Measurements from ENCODE around the gene COL12A1. TPM values are rescaled to one million over a fixed set of nuclear protein-coding genes. Genes with fewer than 3 reads are reported as not detected.

The COL12A1 gene
- total and polyA plus RNA-seq, 2 experiments from 2014 or later, result 0.39 to 6.3 TPM

DNA sequence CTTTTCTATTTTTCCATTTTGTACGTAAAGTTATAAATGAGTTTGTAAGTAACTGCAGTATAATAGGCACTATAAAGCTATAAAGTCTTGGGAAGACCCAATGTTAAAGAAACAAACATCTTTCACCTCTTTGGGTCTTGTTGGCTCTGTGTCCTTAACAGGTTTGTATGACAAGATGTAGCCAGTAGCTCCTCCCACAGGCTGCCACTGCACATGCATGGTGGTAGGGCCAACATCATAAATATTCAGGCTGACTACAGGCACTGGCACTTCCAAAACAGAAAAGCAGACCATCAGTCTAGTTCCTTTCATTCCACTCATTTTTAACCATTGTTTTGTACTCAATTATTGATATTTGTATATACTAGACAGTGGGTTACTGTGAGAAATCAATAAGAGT, 59.9 kb downstream of the COL12A1 start:
- Mint-ChIP-seq H3K36me3 (ENCODE audit: low read depth) (no peaks in the 10 kb centered on the region), H3K4me3 (no peak overlapping the region), H3K4me1 (no peaks in the 10 kb centered on the region), H3K27me3 (ENCODE audit: insufficient read depth, low read depth, poor library complexity) (no peaks in the 10 kb centered on the region), H3K9me3 (no peaks in the 10 kb centered on the region), H3K27ac (no peak overlapping the region)
- Histone ChIP-seq H3K27ac (ENCODE audit: low read depth) (no peak overlapping the region), H3K79me2 (replicated peaks; ENCODE audit: insufficient read depth) (no peaks in the 10 kb centered on the region), H2AFZ (no peak overlapping the region), H3K36me3 (ENCODE audit: insufficient read depth) (no peaks in the 10 kb centered on the region), H3K4me3 (no peak overlapping the region), H3K4me2 (no peak overlapping the region), H3K27me3 (ENCODE audit: insufficient read depth) (no peaks in the 10 kb centered on the region), H3F3A (replicated peaks; ENCODE audit: low read depth) (no peaks in the 10 kb centered on the region), H3K9me2 (ENCODE audit: insufficient read depth) (no peaks in the 10 kb centered on the region), H4K20me1 (replicated peaks; ENCODE audit: insufficient read depth) (no peaks in the 10 kb centered on the region), H3K4me1 (ENCODE audit: insufficient read depth) (no peaks in the 10 kb centered on the region)
- peak; percentile 26 for DNase-seq (ENCODE audit: low spot score)
- no peak for TF ChIP-seq CREB1 (CRISPR knock-in tag; IDR thresholded peaks at IDR 0.05; ENCODE audit: low read depth)
- TF ChIP-seq, protein P1, sequence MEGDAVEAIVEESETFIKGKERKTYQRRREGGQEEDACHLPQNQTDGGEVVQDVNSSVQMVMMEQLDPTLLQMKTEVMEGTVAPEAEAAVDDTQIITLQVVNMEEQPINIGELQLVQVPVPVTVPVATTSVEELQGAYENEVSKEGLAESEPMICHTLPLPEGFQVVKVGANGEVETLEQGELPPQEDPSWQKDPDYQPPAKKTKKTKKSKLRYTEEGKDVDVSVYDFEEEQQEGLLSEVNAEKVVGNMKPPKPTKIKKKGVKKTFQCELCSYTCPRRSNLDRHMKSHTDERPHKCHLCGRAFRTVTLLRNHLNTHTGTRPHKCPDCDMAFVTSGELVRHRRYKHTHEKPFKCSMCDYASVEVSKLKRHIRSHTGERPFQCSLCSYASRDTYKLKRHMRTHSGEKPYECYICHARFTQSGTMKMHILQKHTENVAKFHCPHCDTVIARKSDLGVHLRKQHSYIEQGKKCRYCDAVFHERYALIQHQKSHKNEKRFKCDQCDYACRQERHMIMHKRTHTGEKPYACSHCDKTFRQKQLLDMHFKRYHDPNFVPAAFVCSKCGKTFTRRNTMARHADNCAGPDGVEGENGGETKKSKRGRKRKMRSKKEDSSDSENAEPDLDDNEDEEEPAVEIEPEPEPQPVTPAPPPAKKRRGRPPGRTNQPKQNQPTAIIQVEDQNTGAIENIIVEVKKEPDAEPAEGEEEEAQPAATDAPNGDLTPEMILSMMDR (conservative IDR thresholded peaks at IDR 0.05; ENCODE audit: low read depth in 2 of 2), result peak; percentile 41 to 56
- ATAC-seq, result peak; percentile 64

DNA sequence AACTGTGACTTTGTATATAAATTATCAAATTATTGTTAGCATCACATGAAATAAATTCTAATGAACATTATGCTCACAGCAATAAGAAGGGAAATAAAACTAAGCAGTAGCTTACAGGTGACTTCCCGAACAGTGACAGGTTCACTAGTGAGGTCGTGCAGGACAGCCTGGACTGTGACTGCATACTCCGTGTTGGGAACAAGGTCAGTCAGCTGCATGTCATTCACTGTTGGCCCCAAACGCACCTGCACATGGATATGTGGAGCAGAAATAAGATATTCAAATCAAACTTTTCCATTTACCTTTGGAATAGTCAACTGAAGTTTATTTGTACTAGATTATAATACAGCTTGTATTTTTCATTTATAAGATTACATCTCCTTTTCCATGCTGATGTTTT, 60.6 kb downstream of the COL12A1 start:
- Histone ChIP-seq H4K20me1 (replicated peaks; ENCODE audit: insufficient read depth) (no peaks in the 10 kb centered on the region), H2AFZ (no peak overlapping the region), H3K4me3 (no peak overlapping the region), H3K4me1 (ENCODE audit: insufficient read depth) (no peaks in the 10 kb centered on the region), H3F3A (replicated peaks; ENCODE audit: low read depth) (no peaks in the 10 kb centered on the region), H3K36me3 (ENCODE audit: insufficient read depth) (no peaks in the 10 kb centered on the region), H3K27me3 (ENCODE audit: insufficient read depth) (no peaks in the 10 kb centered on the region), H3K9me2 (ENCODE audit: insufficient read depth) (no peaks in the 10 kb centered on the region), H3K79me2 (replicated peaks; ENCODE audit: insufficient read depth) (no peaks in the 10 kb centered on the region), H3K4me2 (no peak overlapping the region), H3K27ac (ENCODE audit: low read depth) (no peak overlapping the region)
- H3K27ac Mint-ChIP-seq, result no peak overlapping the region
- no peaks in the 10 kb centered on the region for H3K36me3 Mint-ChIP-seq (ENCODE audit: low read depth)
- TF ChIP-seq, protein P2, sequence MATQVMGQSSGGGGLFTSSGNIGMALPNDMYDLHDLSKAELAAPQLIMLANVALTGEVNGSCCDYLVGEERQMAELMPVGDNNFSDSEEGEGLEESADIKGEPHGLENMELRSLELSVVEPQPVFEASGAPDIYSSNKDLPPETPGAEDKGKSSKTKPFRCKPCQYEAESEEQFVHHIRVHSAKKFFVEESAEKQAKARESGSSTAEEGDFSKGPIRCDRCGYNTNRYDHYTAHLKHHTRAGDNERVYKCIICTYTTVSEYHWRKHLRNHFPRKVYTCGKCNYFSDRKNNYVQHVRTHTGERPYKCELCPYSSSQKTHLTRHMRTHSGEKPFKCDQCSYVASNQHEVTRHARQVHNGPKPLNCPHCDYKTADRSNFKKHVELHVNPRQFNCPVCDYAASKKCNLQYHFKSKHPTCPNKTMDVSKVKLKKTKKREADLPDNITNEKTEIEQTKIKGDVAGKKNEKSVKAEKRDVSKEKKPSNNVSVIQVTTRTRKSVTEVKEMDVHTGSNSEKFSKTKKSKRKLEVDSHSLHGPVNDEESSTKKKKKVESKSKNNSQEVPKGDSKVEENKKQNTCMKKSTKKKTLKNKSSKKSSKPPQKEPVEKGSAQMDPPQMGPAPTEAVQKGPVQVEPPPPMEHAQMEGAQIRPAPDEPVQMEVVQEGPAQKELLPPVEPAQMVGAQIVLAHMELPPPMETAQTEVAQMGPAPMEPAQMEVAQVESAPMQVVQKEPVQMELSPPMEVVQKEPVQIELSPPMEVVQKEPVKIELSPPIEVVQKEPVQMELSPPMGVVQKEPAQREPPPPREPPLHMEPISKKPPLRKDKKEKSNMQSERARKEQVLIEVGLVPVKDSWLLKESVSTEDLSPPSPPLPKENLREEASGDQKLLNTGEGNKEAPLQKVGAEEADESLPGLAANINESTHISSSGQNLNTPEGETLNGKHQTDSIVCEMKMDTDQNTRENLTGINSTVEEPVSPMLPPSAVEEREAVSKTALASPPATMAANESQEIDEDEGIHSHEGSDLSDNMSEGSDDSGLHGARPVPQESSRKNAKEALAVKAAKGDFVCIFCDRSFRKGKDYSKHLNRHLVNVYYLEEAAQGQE (IDR thresholded peaks at IDR 0.05; ENCODE audit: unreplicated experiment), result no peak
- TF ChIP-seq ZNF331 (CRISPR knock-in tag; IDR thresholded peaks at IDR 0.05; ENCODE audit: low read depth) (no peak), ZNF114 (CRISPR knock-in tag; IDR thresholded peaks at IDR 0.05) (no peak), EZH2 (IDR thresholded peaks at IDR 0.05; ENCODE audit: low read depth, unreplicated experiment) (no peak), NANOG (IDR thresholded peaks at IDR 0.05; ENCODE audit: borderline replicate concordance) (no peak), EZH2phosphoT487 (IDR thresholded peaks at IDR 0.05; ENCODE audit: unreplicated experiment) (no peak)
- no peaks in the 10 kb centered on the region; the same call in 2 of the 3 replicates for H3K4me1 Mint-ChIP-seq
- H3K4me3 Mint-ChIP-seq, result no peak overlapping the region
- DNase-seq (ENCODE audit: low spot score), result no peak
- no peaks in the 10 kb centered on the region for H3K9me3 Mint-ChIP-seq
- ATAC-seq, result no peak
- H3K27me3 Mint-ChIP-seq (ENCODE audit: insufficient read depth, low read depth, poor library complexity), result no peaks in the 10 kb centered on the region
